Stimulated activated CD8-positive, alpha-beta memory T cell treated with anti-CD3 and anti-CD28 coated beads, Interleukin-4, amount 100 ng/mL, for 48 hours (primary cell): ENCODE results near the gene MAK.
A peak's percentile ranks its signal among the peaks of the same experiment; 100 is the strongest.

Experiments used
- DNase-seq: peaks from one replicate; pipeline ENCODE4 v3.0.0-alpha.2; 2020

MAK gene

DNA sequence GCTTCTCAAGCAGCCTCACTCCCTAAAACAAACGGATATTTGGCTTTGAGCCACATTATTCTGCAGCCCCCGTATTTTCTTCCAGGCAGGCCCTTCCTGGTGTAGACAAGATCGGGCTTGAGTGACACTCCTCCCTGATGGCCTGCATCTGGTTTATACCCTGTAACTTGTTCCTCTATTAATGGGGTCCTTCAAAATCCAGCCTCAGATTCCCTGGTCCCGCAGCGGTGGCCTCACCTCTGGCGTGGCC is 115.8 kb downstream of the MAK start:
- DNase-seq: no peak

DNA sequence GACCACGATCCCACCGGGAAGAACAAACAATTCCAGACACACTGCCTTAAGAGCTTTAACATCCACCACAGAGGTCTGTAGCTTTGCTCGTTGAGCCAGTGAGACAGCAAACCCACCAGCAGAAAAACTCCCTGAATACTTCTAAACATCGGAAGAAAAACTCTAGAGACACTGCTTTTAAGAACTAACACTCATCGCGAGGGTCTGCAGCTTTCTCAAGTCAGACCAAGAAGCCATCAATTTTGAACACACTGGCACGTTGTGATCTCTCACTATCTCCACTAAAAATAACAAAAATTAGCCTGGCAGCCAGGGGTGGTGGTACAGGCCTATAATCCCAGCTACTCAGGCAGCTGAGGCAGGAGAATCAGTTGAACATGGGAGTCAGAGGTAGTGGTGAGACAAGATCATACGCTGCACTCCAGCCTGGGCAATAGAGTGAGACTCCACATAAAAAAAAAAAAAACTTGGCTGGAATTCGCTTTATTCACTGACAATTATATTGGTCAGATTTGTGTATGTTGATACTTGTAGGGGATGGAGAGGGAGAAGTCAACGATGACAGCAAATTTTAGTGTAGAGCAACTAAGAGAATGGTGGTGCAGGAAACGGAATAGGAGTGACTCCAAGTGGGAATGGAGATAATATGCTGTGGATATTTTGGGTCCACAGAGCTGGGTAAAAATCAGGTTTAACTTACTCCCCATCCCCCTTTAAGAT is 116.3 kb downstream of the MAK start:
- no peak for DNase-seq

DNA sequence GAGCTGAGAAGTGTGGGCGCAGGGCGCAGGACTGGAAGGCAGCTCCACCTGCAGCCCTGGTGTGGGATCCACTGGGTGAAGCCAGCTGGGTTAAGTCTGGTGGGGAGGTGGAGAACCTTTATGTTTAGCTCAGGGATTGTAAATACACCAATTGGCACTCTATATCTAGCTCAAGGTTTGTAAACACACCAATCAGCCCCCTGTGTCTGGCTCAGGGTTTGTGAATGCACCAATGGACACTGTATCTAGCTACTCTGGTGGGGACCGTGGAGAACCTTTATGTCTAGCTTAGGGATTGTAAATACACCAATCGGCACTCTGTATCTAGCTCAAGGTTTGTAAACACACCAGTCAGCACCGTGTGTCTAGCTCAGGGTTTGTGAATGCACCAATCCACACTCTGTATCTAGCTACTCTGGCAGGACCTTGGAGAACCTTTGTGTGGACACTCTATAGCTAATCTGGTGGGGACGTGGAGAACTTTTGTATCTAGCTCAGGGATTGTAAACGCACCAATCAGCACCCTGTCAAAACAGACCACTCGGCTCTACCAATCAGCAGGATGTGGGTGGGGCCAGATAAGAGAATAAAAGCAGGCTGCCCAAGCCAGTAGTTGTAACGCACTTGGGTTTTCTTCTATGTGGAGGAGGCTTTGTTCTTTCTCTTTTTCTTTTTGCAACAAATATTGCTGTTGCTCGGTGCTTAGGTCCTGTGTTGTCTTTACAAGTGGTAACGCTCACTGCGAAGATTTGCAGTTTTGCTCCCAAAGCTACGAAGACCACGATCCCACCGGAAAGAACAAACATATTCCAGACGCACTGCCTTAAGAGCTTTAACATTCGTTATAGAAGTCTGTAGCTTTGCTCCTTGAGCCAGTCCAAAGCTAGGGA is 117.1 kb downstream of the MAK start:
- DNase-seq: peak; percentile 59

DNA sequence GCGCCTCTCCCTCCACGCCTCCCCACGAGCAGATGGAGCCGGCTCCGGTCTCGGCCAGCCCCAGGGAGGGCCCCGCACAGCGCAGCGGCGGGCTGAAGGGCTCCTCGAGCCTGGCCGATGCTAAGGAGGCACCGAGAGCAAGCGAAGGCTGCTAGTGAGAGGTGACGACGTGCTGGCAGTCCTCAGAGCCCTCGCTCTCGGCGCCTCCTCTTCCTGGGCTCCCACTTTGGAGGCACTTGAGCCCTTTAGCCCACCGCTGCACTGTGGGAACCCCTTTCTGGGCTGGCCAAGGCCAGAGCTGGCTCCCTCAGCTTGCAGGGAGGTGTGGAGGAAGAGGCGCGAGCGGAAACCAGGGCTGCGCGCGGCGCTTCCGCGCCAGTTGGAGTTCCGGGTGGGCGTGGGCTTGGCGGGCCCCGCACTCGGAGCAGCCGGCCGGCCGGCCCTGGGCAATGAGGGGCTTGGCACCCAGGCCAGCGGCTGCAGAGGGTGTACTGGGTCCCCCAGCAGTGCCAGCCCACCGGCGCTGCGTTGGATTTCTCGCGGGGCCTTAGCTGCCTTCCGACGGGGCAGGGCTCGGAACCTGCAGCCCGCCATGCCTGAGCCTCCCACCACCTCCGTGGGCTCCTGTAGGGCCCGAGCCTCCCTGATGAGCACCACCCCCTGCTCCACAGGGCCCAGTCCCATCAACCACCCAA is 117.9 kb downstream of the MAK start:
- peak; percentile 70 for DNase-seq

DNA sequence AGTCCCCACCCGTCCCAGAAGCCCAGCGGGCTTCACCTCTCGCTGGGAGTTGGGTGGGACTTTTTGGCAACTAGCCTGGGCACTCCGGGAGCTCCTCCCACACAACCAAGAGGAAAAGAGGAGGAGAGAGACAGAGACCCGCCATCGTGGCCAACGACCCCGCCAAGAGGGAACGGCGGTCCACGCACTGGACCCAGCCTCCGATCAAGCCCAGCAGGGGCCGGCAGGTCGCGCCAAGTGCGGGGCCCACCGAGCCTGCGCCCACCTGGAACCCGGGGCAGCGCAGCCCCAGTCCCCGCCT is 118.4 kb downstream of the MAK start:
- no peak for DNase-seq

DNA sequence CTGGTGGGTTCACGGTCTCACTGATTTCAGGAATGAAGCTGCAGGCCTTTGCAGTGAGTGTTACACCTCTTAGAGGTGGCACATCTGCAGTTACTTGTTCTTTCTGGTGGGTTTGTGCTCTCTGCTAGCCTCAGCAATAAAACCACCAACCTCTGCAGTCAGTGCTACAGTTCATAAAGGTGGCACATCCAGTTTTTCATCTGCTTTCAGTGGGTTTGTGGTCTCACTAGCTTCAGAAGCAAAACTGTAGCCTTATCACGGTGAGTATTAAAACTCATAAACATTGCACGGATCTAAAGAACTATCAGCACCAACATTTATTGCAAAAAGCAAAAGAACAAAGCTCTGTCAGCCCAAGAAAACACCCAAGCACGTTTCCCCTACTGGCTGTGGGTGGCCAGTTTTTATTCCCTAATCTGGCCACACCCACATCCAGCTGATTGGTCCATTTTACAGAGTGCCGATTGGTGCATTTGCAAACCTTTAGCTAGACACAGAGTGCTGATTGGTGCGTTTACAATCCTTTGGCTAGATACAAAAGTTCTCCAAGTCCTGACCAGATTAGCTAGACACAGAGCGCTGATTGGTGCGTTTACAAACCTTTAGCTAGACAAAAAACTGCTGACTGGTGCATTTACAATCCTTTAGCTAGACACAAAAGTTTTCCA is 118.9 kb downstream of the MAK start:
- peak; percentile 56 for DNase-seq

DNA sequence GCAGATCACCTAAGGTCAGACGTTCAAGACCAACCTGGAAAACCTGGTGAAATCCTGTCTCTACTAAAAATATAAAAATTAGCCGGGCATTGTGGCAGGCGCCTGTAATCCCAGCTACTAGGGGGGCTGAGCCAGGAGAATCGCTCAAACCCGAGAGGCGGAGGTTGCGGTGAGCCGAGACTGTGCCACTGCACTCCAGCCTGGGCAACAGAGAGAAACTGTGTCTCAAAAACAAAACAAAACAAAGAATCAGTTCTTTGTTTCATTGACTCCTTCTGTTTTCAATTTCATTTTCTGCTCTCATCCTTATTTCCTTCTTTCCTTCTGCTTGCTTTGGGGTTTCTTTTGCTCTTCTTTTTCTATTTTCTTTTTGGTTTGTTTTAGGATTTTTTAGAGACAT is 124.4 kb downstream of the MAK start:
- no peak for DNase-seq
